GM19238 (cell line): ENCODE data around the gene IGSF10.

Experiments used
- DNase-seq: peaks from one replicate; pipeline ENCODE4 v3.0.0; 2011; ENCODE audit warnings: low spot score; ENCODE audit not compliant: insufficient read length

IGSF10 gene

DNA sequence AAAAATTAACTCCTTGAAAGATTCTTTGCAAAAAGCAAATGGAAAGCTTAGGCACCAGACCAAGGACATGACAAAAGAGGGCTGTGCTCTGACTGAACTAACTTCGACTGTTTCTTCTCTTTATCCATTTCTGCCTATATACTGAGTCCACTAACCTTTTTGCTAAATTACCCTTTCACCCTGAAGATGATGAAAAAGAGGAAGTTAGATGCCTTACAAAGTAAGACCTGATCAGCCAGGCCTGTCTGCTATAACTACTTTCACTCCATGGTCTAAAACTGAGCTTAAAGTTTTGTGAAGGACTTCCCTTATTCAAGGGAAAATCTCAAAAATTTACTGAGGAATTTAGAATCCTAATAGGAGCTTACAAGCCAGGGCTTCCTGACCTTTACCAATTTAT lies 6.2 kb upstream of the IGSF10 start:
- DNase-seq, result no peak

DNA sequence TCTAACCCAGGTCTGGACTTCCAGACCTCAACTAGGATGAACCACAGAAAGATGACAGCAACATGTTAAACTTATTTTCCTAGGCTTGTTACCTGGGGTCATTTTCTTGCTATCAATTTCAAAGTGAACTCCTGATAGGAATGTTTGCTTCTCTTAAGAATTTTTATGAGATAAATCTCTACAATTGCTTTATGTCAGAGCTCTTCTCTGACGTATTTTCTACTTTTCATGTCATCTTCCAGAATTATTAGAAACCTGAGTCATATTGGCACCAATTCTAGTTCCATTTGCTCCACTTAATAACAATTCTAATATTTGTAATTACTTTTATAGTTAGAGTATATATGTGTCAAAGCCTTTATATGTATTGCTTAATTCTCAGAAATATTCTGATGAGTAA lies 2.1 kb upstream of the IGSF10 start:
- no peak for DNase-seq

DNA sequence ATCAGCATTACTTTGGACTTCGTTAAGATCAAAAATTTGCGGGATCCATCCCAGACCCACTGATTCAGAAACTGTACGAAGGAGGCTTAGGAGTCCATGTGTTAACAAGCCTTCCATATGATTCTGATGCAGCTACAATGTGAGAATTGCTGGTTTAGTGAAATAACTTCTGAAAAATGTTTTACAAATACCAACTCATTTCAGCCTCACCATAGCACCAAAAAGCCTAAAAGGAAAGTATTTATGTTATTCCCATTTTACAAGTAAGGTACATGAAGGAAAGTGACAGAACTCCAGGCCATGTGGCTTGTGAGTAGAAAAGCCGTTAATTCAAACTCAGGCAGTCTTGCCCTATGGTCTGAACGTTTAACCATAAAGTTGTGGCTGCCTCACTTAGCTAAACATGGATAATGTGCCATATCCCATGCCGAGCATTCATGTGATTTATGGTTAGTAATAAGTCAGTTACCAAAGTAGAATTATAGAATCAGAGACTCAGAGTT lies 1.5 kb upstream of the IGSF10 start:
- DNase-seq, result no peak

DNA sequence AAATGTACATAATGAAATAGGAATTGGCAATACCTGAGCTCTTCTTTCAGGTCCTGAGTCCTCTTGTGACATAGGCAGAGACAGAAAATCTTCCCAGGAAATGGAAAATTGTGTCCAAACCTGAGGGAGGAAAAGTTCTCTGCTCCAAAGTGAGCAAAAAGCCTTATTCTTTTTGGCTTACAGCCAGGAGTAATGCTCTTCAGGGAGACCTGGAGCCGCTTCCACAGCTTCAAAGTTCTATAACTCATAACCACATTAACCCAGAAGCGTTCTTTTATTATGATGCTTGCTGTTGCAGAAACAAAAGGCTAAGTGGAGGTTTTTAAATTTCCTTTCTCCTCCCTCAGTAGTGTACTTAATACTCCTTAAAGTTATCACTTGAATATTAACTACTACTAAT lies 633 bp downstream of the IGSF10 start:
- no peak for DNase-seq

DNA sequence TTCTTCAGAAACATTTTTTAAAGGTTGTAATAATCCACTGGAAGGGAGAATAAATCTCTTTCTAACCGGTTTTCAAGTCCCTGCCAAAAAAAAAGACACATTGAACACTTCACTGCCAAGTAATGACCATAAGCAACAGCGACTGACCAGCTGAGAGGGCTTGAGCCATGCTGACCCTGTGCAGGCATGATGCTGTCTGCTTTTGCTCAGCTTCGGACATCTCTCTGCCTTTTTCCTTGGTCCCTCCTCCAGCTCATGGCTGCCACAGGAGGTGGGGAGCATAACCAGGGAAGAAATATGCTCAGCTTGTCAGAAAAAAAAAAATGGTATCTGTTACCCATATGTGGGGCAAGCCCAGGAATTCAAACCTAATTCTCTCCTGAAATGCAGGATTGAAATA lies 1.5 kb downstream of the IGSF10 start:
- no peak for DNase-seq

DNA sequence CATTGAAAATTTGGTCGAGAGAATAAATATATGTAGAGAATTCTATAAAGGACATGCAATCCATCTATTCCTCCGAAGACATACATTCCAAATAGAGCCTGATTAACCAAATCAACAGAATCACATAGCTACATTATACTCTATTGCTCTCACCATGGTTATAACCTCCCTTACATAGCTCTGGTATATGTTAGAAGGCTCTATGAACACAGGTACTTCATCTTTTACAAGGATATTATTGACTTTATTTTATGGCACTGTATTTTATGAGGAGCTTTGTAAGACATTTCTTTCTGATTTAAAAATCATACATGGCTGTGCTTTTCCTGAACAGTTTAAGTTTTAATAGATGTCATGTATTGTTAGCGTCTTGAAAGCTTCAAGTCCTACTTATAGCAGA lies 4.8 kb downstream of the IGSF10 start:
- no peak for DNase-seq

DNA sequence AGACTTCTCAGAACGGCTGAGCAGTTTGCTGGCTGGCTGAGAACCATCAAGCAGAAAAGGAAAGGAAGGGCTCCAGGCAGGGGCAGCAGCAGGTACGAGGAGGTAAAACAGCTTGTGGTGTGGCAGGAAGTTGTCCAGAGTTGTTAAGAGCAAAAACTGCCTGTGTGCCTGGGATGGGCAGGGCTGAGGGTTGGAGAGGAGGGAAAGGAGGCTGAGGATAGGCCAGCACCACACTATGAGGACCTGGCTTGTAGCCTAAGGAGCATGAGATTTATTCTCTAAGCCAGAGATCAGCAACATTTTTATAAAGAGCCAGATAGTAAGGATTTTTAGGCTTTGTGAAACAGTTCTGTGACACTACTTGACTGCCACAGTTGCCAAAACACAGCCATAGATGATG lies 8.0 kb downstream of the IGSF10 start:
- no peak for DNase-seq

DNA sequence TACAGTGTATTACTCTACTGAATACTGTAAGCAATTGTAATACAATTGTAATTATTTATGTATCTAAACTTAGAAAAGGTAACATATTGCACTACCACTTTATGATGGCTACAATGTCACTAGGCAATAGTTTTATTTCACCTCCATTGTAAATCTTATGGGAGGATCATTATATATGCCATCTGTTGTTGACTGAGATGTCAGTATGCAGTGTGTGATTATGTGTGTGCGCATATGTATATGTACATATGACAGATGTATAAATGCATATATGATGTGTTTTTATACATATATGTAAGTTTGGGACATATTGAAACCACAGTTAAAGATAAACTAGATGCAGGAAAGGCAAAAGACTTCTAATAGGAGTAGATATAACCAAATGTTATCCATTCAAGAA lies 8.5 kb downstream of the IGSF10 start:
- DNase-seq, result no peak

DNA sequence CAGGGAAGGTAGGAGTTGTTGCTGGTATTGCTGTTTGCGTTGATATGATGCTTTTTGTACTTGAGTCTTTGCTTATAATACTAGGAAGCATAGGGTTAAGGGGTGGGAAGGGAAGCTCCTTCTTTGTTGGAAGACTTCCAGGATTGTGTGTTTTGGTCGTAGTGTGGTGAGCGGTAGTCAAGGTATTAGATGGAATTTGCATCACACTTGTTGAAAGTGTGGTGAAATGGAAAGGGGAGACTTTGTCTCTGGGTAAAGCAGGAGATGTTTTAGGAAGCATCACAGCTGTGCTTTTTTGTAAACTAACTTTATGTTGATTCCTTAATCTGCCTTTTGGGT lies 14.9 kb downstream of the IGSF10 start:
- DNase-seq, result no peak

DNA sequence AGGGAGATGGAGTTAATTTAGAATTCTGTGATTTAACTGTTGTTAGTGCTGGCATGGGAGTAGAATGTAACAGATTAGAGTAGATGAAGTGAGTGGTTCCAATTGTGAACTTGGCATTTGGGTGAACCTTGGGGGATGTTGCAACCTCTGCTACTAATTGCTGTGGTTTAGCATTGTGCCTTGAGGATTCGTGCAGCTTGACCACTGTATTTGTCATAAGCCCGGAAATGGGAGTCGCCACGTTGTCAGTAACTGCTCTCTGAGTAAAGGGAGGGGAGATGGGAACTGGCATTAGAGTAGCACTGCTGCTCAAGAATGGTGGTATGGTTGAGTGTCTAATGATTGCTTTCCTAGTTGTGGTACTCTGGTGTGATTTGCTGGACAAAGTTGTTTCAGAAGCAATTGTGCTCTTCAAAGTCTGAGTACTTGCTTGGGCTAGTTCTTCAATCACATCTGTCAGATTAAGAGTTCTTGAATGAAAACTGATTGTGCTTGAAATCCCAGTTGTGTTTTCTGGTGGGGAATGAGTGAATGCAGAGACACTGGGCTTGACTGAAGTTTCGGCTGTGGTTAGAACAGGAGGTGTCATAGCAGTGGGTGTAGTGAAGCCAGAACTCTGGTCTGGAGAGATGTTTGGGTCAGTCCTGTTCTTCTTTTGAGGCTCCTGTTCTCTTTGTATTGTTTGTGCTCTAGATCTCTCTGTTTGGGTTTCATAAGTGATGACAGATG lies 15.4 kb downstream of the IGSF10 start:
- no peak for DNase-seq

DNA sequence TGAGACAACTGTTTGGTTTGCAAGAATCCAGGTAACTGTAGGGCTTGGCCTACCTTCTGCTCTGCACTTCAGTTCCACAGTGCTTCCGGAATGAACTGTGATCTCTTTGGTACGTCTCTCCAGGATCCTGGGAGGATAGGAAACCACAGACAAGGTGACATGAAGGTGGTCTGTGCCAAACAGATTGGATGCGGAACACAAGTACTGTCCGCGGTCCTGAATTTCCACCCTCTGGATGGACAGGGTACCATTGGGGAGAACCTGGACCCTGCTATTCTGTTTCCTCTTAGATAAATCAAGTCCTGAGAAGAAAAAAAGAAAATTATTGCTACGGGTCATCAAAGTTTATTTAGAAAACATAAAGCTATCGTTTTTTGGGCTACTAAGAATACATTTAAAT lies 17.3 kb downstream of the IGSF10 start:
- no peak for DNase-seq

DNA sequence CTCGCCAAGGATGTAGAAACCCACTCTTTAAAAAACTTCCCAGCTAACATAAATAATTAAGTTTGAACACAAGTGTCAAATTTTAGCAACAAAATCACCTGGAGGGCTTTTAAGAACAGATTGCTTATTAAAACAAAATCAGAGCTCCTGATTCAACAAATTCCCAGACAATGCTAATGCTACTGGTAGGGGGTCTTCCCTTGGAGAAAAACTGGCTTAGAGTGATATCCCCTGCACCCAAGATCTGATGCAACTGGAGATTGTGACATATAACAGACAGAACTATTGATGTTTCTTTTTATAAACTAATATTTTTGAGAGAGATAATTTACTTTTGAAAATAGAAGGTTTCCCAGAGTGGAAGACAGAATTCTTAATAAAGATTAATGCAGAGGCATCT lies 19.9 kb downstream of the IGSF10 start:
- no peak for DNase-seq

DNA sequence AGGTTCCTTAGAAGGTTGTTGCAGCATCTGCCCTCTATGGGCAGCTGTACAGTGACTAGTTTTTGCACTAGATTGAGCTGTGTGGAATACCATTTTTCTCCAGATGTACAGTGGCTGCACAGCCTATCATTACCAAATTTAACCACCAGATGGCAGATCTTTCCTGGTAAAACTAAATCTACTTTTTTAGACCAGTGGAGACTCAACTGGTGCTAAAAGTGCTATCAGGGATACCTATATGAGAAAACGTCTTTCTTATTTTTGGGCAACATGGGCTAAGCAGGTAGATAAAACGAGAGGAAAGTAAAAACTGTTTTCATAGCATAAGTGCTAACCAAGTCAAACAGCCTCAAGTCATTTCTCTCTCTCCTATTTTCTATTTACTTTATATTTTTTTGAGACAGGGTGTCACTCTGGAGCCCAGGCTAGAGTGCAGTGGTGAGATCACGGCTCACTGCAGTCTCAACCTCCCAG lies 21.2 kb downstream of the IGSF10 start:
- DNase-seq, result no peak

DNA sequence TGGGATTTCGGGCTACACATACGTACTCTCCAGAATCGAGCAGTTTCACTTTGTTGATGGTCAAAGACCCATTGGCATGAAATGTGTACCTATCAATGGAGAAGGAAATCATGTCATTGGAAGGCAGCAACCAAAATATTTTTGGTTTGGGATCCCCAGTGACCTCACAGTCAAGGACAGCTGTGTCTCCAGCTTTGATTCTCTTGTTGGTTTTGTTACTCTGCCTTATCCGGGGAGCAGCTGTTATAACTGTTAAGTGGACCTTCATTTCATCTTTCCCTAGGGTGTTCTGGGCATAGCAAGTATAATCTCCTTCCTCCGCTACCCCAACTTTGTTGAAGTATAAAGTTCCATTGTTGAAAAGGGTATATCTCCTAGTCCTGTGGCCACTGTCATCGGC lies 23.0 kb downstream of the IGSF10 start:
- DNase-seq, result no peak

DNA sequence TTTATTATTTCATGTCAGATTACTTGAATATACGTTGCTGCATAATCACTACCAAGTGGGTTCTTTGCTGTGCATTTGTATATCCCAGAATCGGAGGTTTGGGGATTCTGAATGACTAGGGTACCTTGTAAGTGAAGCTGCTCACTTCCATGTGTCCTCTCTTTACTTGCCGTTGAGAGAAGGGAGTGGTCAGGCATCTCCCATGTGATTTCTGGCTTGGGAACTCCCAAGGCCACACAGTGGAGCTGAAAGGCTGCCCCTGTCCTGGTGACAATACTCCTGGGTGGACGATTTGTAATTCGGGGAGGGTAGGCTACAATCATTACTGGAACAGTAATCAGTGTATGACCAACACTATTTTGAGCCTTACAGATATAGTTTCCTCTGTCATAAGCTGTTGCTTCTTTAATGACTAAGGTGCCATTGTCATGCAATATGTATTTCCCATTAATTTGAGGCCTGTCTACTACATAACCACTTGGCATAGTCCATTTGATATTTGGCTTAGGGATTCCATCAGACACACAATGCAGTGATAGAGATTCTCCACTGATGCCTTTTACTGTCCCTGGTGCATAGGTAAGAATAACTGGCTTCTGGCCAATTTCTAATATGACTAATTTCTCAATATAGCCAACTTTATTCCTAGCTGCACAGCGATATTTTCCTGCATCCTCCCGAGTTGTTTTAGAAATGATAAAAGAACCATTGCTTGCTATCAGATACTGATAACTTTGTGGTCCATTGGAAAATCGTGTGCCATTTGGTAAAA lies 24.0 kb downstream of the IGSF10 start:
- DNase-seq, result no peak

DNA sequence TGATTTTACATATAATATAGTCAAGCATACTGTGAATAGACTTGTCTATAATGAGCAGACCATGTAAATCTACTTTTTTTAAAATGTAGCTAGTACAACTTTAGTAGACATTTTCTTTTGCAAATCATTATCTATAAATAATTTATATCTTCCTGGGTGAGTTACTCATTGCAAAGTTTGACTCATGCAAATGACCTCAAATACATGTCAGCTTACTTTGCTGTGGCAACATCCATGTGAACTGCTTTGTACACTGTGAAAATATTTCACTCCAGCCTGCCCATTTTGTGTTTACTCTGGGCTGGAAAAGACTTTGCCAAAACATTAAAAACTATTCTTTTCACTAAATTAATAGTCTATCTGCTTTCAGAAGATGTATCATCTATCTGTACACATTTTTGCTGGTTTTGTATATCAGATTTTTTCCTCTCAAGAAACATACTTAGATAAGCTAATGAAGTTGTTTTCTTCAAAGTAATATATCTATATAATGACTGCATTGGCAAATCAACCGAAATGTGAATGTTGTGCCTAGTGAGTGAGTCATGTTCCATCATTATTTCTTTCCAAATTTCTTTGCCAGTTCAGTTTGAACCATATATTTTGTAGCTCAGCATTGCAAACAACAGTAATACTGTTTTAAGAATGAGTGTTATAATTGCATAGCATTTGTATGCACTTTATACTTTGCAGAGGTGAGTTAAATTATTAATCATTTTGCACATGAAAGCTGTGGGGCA lies 26.5 kb downstream of the IGSF10 start:
- DNase-seq, result no peak

DNA sequence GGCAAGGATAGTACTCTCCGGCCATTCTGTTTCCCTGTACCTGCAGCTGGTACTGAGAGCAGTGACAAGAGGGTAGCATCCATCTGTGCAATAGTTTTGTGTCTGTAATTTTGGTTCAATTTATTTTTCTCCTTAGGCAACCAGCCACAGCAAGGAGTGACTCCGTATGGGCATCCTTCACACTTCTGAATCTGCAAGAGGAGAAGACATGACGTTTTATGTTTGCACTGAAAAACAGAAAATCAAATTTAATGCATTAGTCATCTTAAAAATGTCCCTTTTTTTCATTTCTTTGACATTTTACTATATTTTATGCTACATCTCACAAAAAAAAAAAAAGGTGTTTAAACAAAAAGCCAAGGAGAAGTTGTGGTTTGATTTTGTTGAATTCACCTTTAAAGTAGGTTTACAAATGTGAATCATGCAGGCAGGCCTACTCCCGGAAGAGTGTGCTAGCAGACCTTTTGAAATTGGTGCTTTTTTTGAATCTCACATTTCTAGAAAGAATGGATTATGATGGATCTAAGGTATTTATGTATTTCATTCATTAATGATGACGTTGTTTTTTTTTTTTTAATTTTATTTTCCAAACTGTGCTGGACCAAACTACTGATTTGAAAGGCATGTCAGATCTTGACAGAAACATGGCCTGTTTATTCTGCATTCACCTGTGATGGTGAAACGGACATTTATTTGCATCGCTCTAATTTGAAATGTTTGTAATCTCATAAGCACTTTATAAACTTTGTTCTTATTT lies 28.1 kb downstream of the IGSF10 start:
- DNase-seq, result no peak

DNA sequence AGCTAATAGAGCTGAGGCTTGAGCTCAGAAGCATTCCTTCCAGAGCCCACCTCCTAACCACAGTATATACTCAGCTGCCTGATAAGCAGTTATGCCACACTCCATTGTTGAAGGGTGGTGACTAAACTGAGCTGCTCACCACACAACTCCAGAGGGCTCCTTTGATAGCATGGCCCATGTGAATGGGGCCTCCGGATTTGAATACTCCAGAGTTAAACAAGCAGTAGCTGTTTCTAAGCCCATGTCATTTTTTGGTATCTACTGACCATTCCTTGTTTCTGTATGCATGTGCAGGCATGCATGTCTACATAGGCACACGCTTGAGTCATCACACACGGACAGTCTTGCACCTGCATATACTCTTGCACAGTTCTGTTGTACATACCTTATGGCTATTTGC lies 28.9 kb downstream of the IGSF10 start:
- DNase-seq, result no peak

DNA sequence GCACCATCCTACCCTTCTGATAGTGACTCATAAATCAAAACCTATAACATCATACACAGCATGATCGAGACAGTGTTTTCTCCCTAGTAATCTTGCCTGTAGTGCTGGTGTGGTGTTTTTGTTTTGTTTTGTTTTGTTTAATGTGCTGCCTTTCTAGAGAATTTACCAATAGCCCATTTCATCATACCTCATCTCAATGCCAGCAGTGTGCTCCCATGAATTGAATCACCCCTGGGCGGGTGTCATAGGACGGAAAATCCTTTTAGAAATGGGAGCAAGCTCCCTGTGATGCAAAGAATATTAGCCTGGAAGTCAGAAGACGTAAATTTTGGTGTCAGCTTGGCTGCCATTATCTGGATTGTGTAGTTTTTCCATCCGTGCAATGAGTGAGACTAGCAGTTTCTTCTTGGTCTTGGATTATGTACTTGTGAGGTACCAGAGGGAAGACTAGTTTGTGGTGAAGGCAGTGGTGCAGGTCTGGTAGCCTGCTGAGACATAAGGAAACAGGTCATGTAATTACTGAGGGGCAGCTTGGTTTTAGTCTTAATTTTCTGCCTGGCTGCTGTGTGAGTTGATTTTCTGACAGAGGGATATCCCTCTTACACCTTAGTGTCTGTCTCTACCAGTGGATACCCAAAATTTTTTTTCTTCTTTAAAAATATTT lies 29.9 kb downstream of the IGSF10 start:
- DNase-seq, result no peak

DNA sequence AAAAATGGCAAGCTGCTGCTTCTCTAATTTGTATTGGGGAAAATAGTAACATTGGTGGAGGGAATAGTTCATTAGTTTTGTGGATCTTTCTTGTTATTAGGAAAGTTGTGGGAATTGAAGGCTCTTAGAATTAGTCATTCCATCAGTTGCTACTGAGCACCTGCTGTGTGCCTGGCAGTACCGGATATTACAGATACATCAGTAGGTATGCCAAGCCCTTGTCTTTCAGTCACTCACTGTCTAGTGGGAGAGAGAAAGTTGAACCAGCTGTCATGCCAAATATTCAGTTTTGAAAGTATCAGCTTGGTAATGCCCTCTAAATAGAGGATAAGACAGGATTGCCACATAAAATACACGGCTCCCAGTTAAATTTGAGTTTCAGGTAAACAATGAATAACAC lies 32.5 kb downstream of the IGSF10 start:
- DNase-seq, result no peak

DNA sequence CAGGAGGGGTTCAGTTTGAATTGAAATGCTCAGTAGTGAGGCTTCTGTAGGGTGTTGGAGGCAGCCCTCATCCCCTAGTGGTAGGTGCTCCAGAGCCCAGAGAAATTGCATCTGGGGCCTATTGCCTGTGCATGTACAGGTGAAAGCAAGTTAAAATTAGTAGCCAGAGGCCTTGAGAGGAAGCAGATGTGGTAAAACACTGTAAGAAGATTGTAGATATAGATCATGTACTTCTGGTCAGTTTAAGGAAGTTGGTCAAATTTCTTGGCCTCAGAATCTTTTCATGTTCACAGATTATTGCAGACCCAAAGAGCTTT lies 34.6 kb downstream of the IGSF10 start:
- no peak for DNase-seq
